ENCODE data around the gene TIAL1.
A peak's percentile ranks its signal among the peaks of the same experiment; 100 is the strongest.
"Not testable (repeated sequence)": the region's sequence is repeated elsewhere in the genome, so short reads cannot be mapped to it uniquely, and the experiment has no call there.

Gene TIAL1

GRCh38 chr10:119596537-119597404 lies at the start of gene TIAL1:
TSS of gene TIAL1 (minus strand) at chr10:119596964. CDS start at chr10:119596465, 499 bp downstream.
- peak; percentile 90 for DNase-seq

- DNase-seq = no peak
These were observed 48.2 kb upstream of the TIAL1 start for GRCh38 chr10:119644994-119645393.

- no peak for DNase-seq
These were observed 47.5 kb upstream of the TIAL1 start for GRCh38 chr10:119644205-119644814.

GRCh38 chr10:119643306-119644204 lies 46.8 kb upstream of the TIAL1 start:
- DNase-seq = no peak

- no peak for DNase-seq
These were observed 45.9 kb upstream of the TIAL1 start for GRCh38 chr10:119642556-119643111.

GRCh38 chr10:119640875-119641526 lies 44.2 kb upstream of the TIAL1 start:
- DNase-seq = no peak

GRCh38 chr10:119640384-119640783 lies 43.6 kb upstream of the TIAL1 start:
- DNase-seq = no peak

- DNase-seq = no peak
These were observed 42.2 kb upstream of the TIAL1 start for GRCh38 chr10:119638982-119639381.

- no peak for DNase-seq
These were observed 40.9 kb upstream of the TIAL1 start for GRCh38 chr10:119637631-119638030.

GRCh38 chr10:119634219-119634544 lies 37.4 kb upstream of the TIAL1 start:
- no peak for DNase-seq

- no peak for DNase-seq
These were observed 36.9 kb upstream of the TIAL1 start for GRCh38 chr10:119633538-119634218.

- no peak for DNase-seq
These were observed 33.5 kb upstream of the TIAL1 start for GRCh38 chr10:119630300-119630699.

- DNase-seq = no peak
These were observed 29.0 kb upstream of the TIAL1 start for GRCh38 chr10:119625570-119626280.

GRCh38 chr10:119621078-119621384 lies 24.3 kb upstream of the TIAL1 start:
- DNase-seq = no peak

GRCh38 chr10:119620241-119621077 lies 23.7 kb upstream of the TIAL1 start:
- no peak for DNase-seq

- not testable (repeated sequence) for DNase-seq
These were observed 23.0 kb upstream of the TIAL1 start for GRCh38 chr10:119619811-119620210.

GRCh38 chr10:119619215-119619614 lies 22.5 kb upstream of the TIAL1 start:
- no peak for DNase-seq

GRCh38 chr10:119616882-119617570 lies 20.3 kb upstream of the TIAL1 start:
- no peak for DNase-seq

GRCh38 chr10:119614686-119615085 lies 17.9 kb upstream of the TIAL1 start:
- DNase-seq = no peak

- DNase-seq = no peak
These were observed 17.0 kb upstream of the TIAL1 start for GRCh38 chr10:119613741-119614140.

All from activated gamma-delta T cell treated with Interleukin-2 at 50 U/mL for 16 hours (primary cell).